D721Med (cell line): Measurements from ENCODE around the gene RNF186.

ENCODE experiments used
- DNase-seq: peaks from one replicate; pipeline ENCODE4 v3.0.0; 2011; ENCODE audit warnings: low spot score; ENCODE audit not compliant: insufficient read length
- FAIRE-seq: peaks from 2 replicates; lab custom pipeline; 2011; peaks lifted over from hg19 to GRCh38; lab: Jason Lieb, UNC
- CTCF ChIP-seq: IDR thresholded peaks from 2 replicates; pipeline ENCODE4 v1.5.1; 2012; ENCODE audit warnings: mild to moderate bottlenecking, control low read depth; ENCODE audit not compliant: insufficient read depth; ENCODE audit errors: missing control alignments

Gene RNF186

GRCh38 chr1:19814681-19815503 lies at the start of gene RNF186:
RNF186 (minus strand) TSS chr1:19815283; CDS start chr1:19815101, 182 bp downstream.
- DNase-seq (no peak), FAIRE-seq (no peak)
- TF ChIP-seq CTCF: no peak

GRCh38 chr1:19864570-19865160 lies 49.6 kb upstream of the RNF186 start:
- no peak for FAIRE-seq
- TF ChIP-seq CTCF: no peak
- DNase-seq: no peak

GRCh38 chr1:19862944-19863343 lies 47.9 kb upstream of the RNF186 start:
- DNase-seq (no peak), FAIRE-seq (no peak)
- TF ChIP-seq CTCF: no peak

- TF ChIP-seq CTCF: no peak
- no peak for FAIRE-seq
- no peak for DNase-seq
These were observed 46.9 kb upstream of the RNF186 start for GRCh38 chr1:19861842-19862530.

GRCh38 chr1:19861034-19861433 lies 46.0 kb upstream of the RNF186 start:
- TF ChIP-seq CTCF: no peak
- FAIRE-seq (no peak), DNase-seq (no peak)

- FAIRE-seq: no peak
- no peak for DNase-seq
- TF ChIP-seq CTCF: no peak
These were observed 45.3 kb upstream of the RNF186 start for GRCh38 chr1:19860418-19860817.
